Activated CD8-positive, alpha-beta memory T cell treated with anti-CD3 and anti-CD28 coated beads for 36 hours (primary cell): ENCODE data around the gene CEP164. TPM values are rescaled to one million over a fixed set of nuclear protein-coding genes. Genes with fewer than 3 reads are reported as not detected.

ENCODE experiments used
- total RNA-seq, 2 experiments: library from RNA; stranded (reverse); gene quantifications; one replicate each; pipeline ENCODE4 v1.2.3, GENCODE V29; 2021

The CEP164 gene
- total RNA-seq, 2 experiments from 2014 or later, result 34.7 to 35.0 TPM

Other genes with a start within 250 kb of the CEP164 start
- 10 to 100 TPM; 41.4 to 41.9 TPM for gene SIK3, start 229.4 kb upstream of the CEP164 start, total RNA-seq
- gene PAFAH1B2, start 183.6 kb upstream of the CEP164 start, total RNA-seq, result 10 to 100 TPM; 81.9 to 85.5 TPM
- 10 to 100 TPM; 10.5 to 12.7 TPM for gene SIDT2, start 149.1 kb upstream of the CEP164 start, total RNA-seq
- gene TAGLN, start 128.5 kb upstream of the CEP164 start, total RNA-seq, result 1 to 10 TPM; 1.3 to 1.6 TPM
- 10 to 100 TPM; 79.3 to 86.9 TPM for gene PCSK7, start 95.8 kb upstream of the CEP164 start, total RNA-seq
- gene RNF214, start 95.2 kb upstream of the CEP164 start, total RNA-seq, result 10 to 100 TPM; 19.7 to 22.9 TPM
- gene BACE1-AS, start 36.5 kb upstream of the CEP164 start, total RNA-seq, result 1 to 10 TPM; 4.8 to 5.1 TPM
- 1 to 10 TPM; 1.6 to 1.9 TPM for gene BACE1, start 11.6 kb upstream of the CEP164 start, total RNA-seq